ENCODE data around the gene LBHD2.
"Not testable (repeated sequence)": the region's sequence is repeated elsewhere in the genome, so short reads cannot be mapped to it uniquely, and the experiment has no call there.

The LBHD2 gene

GRCh38 chr14:103047453-103047852 lies 36.6 kb upstream of the LBHD2 start:
- not testable (repeated sequence) for H2AK5ac ChIP-seq (ENCODE audit: low read length); H3K27ac ChIP-seq (ENCODE audit: low read depth, low read length); H3K79me2 ChIP-seq (ENCODE audit: control insufficient read depth, insufficient read depth, low read length, poor library complexity); H3K4me2 ChIP-seq (ENCODE audit: low read length); H3K4me1 ChIP-seq (ENCODE audit: control insufficient read depth in 1 of 2, insufficient read depth in 2 of 2, low read length in 2 of 2); H3K14ac ChIP-seq (ENCODE audit: low read length); H3K27me3 ChIP-seq (ENCODE audit: insufficient read depth, low read length); H3K79me1 ChIP-seq (ENCODE audit: low read length); DNase-seq; H2BK5ac ChIP-seq (ENCODE audit: low read depth, low read length, poor library complexity); H4K8ac ChIP-seq (ENCODE audit: low read depth, low read length); H4K91ac ChIP-seq (ENCODE audit: low read depth, low read length); H2AFZ ChIP-seq (ENCODE audit: insufficient read depth, low read length, poor library complexity); H3K4me3 ChIP-seq (ENCODE audit: low read depth, low read length); H3K9ac ChIP-seq (ENCODE audit: low read length); H3K23ac ChIP-seq (ENCODE audit: low read length); H3K18ac ChIP-seq (ENCODE audit: low read length); H2BK12ac ChIP-seq (ENCODE audit: low read length); H4K12ac ChIP-seq (ENCODE audit: low read depth, low read length); H2BK120ac ChIP-seq (ENCODE audit: insufficient read depth, low read length, poor library complexity); H3K9me3 ChIP-seq (ENCODE audit: insufficient read depth, low read depth, low read length); H3K36me3 ChIP-seq (ENCODE audit: control insufficient read depth in 1 of 2, insufficient read depth in 2 of 2, low read length in 2 of 2)
- WGBS (ENCODE audit: extremely low coverage, insufficient coverage, insufficient read length) = no CpG with 5 or more reads among the region's 8 CpGs
- peak overlapping the region; percentile 18 for H3K4ac ChIP-seq (ENCODE audit: low read depth, low read length)

DNA sequence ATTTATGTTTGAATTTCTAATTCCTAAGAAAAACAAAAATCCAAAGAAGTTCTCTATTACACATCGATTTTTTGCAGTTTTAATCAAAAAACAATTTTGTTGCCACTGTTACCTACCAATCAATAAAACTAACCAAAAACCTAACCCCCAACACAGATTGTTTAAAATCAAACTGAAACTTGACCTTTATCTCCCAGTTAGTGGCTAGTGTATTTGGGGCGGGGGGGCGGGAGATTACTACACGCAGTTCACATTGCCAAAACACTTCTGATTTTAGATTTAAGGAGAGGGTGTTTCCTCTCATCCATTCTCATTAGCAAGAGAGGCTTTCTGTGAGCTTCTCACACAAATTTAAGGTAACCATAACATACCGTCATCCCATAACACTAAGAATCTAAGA lies 33.1 kb upstream of the LBHD2 start:
- no CpG with 5 or more reads among the region's 5 CpGs for WGBS (ENCODE audit: extremely low coverage, insufficient coverage, insufficient read length)
- no peak overlapping the region for H2BK12ac ChIP-seq (ENCODE audit: low read length)
- H3K4me1 ChIP-seq (ENCODE audit: control insufficient read depth in 1 of 2, insufficient read depth in 2 of 2, low read length in 2 of 2) = peaks cover 0 to 3% of the 10 kb centered on the region in 2 experiments
- no peaks in the 10 kb centered on the region for H3K9me3 ChIP-seq (ENCODE audit: insufficient read depth, low read depth, low read length)
- no peak overlapping the region for H4K91ac ChIP-seq (ENCODE audit: low read depth, low read length)
- H2BK5ac ChIP-seq (ENCODE audit: low read depth, low read length, poor library complexity) = no peak overlapping the region
- no peak overlapping the region for H3K18ac ChIP-seq (ENCODE audit: low read length)
- peaks cover 10% of the 10 kb centered on the region for H3K79me2 ChIP-seq (ENCODE audit: control insufficient read depth, insufficient read depth, low read length, poor library complexity)
- H3K79me1 ChIP-seq (ENCODE audit: low read length) = no peaks in the 10 kb centered on the region
- no peak overlapping the region for H4K8ac ChIP-seq (ENCODE audit: low read depth, low read length)
- H4K12ac ChIP-seq (ENCODE audit: low read depth, low read length) = no peak overlapping the region
- H3K9ac ChIP-seq (ENCODE audit: low read length) = no peak overlapping the region
- H3K14ac ChIP-seq (ENCODE audit: low read length) = no peak overlapping the region
- DNase-seq = no peak
- H3K36me3 ChIP-seq (ENCODE audit: control insufficient read depth in 1 of 2, insufficient read depth in 2 of 2, low read length in 2 of 2) = peaks cover 2 to 4% of the 10 kb centered on the region in 2 experiments
- no peaks in the 10 kb centered on the region for H3K27me3 ChIP-seq (ENCODE audit: insufficient read depth, low read length)
- H3K4me3 ChIP-seq (ENCODE audit: low read depth, low read length) = no peak overlapping the region
- no peak overlapping the region for H3K4ac ChIP-seq (ENCODE audit: low read depth, low read length)
- H3K4me2 ChIP-seq (ENCODE audit: low read length) = no peak overlapping the region
- H3K23ac ChIP-seq (ENCODE audit: low read length) = no peak overlapping the region
- no peak overlapping the region for H2AFZ ChIP-seq (ENCODE audit: insufficient read depth, low read length, poor library complexity)
- no peak overlapping the region for H2BK120ac ChIP-seq (ENCODE audit: insufficient read depth, low read length, poor library complexity)
- H3K27ac ChIP-seq (ENCODE audit: low read depth, low read length) = no peak overlapping the region
- H2AK5ac ChIP-seq (ENCODE audit: low read length) = no peak overlapping the region

DNA sequence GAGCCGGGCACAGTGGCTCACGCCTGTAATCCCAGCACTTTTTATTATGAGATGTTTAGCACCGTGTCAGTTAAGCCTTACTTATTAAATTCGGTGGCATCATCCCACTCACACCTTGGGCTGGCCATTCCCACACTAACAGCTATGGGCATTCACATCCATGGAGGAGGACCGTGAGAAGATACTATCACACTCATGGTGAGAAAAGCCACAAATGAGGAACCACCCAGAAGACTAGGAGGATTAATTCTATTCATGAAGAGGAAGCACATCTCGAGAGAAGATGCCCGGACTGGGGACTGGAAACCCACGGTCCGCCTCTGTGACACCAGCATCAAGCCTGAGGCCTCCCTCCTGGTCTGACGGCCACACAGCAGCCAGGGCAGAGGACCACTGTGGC lies 31.6 kb upstream of the LBHD2 start:
- peaks cover 2 to 3% of the 10 kb centered on the region in 2 experiments for H3K4me1 ChIP-seq (ENCODE audit: control insufficient read depth in 1 of 2, insufficient read depth in 2 of 2, low read length in 2 of 2)
- no peaks in the 10 kb centered on the region for H3K9me3 ChIP-seq (ENCODE audit: insufficient read depth, low read depth, low read length)
- H2AK5ac ChIP-seq (ENCODE audit: low read length) = no peak overlapping the region
- peaks cover 9% of the 10 kb centered on the region for H3K79me1 ChIP-seq (ENCODE audit: low read length)
- no peak overlapping the region for H3K4me2 ChIP-seq (ENCODE audit: low read length)
- no peak overlapping the region for H3K27ac ChIP-seq (ENCODE audit: low read depth, low read length)
- no peak overlapping the region for H4K8ac ChIP-seq (ENCODE audit: low read depth, low read length)
- DNase-seq = no peak
- H2BK5ac ChIP-seq (ENCODE audit: low read depth, low read length, poor library complexity) = no peak overlapping the region
- whole genome bisulfite sequencing (ENCODE audit: extremely low coverage, insufficient coverage, insufficient read length) = no CpG with 5 or more reads among the region's 10 CpGs
- H3K27me3 ChIP-seq (ENCODE audit: insufficient read depth, low read length) = no peaks in the 10 kb centered on the region
- H3K14ac ChIP-seq (ENCODE audit: low read length) = no peak overlapping the region
- no peak overlapping the region for H2BK120ac ChIP-seq (ENCODE audit: insufficient read depth, low read length, poor library complexity)
- H3K18ac ChIP-seq (ENCODE audit: low read length) = no peak overlapping the region
- no peak overlapping the region for H3K9ac ChIP-seq (ENCODE audit: low read length)
- H3K36me3 ChIP-seq (ENCODE audit: control insufficient read depth in 1 of 2, insufficient read depth in 2 of 2, low read length in 2 of 2) = no peaks in the 10 kb centered on the region
- H3K4me3 ChIP-seq (ENCODE audit: low read depth, low read length) = no peak overlapping the region
- H3K23ac ChIP-seq (ENCODE audit: low read length) = no peak overlapping the region
- no peak overlapping the region for H2BK12ac ChIP-seq (ENCODE audit: low read length)
- no peak overlapping the region for H4K91ac ChIP-seq (ENCODE audit: low read depth, low read length)
- H2AFZ ChIP-seq (ENCODE audit: insufficient read depth, low read length, poor library complexity) = no peak overlapping the region
- peak overlapping the region; percentile 15 for H3K4ac ChIP-seq (ENCODE audit: low read depth, low read length)
- no peak overlapping the region for H4K12ac ChIP-seq (ENCODE audit: low read depth, low read length)
- H3K79me2 ChIP-seq (ENCODE audit: control insufficient read depth, insufficient read depth, low read length, poor library complexity) = peaks cover 17% of the 10 kb centered on the region

GRCh38 chr14:103055695-103056094 lies 28.3 kb upstream of the LBHD2 start:
- Histone ChIP-seq H4K12ac (ENCODE audit: low read depth, low read length) (no peak overlapping the region), H2BK5ac (ENCODE audit: low read depth, low read length, poor library complexity) (no peak overlapping the region), H2BK120ac (ENCODE audit: insufficient read depth, low read length, poor library complexity) (no peak overlapping the region), H3K9me3 (ENCODE audit: insufficient read depth, low read depth, low read length) (no peaks in the 10 kb centered on the region), H2AK5ac (ENCODE audit: low read length) (no peak overlapping the region), H4K8ac (ENCODE audit: low read depth, low read length) (no peak overlapping the region), H3K79me2 (ENCODE audit: control insufficient read depth, insufficient read depth, low read length, poor library complexity) (peaks cover 18% of the 10 kb centered on the region), H3K14ac (ENCODE audit: low read length) (no peak overlapping the region), H3K27me3 (ENCODE audit: insufficient read depth, low read length) (no peaks in the 10 kb centered on the region), H4K91ac (ENCODE audit: low read depth, low read length) (no peak overlapping the region), H3K27ac (ENCODE audit: low read depth, low read length) (no peak overlapping the region), H2AFZ (ENCODE audit: insufficient read depth, low read length, poor library complexity) (no peak overlapping the region), H3K18ac (ENCODE audit: low read length) (no peak overlapping the region), H2BK12ac (ENCODE audit: low read length) (no peak overlapping the region), H3K9ac (ENCODE audit: low read length) (no peak overlapping the region), H3K4me1 (ENCODE audit: control insufficient read depth in 1 of 2, insufficient read depth in 2 of 2, low read length in 2 of 2) (peaks cover 3 to 10% of the 10 kb centered on the region in 2 experiments), H3K23ac (ENCODE audit: low read length) (no peak overlapping the region), H3K4me2 (ENCODE audit: low read length) (peak overlapping the region; percentile 78), H3K36me3 (ENCODE audit: control insufficient read depth in 1 of 2, insufficient read depth in 2 of 2, low read length in 2 of 2) (no peaks in the 10 kb centered on the region), H3K4me3 (ENCODE audit: low read depth, low read length) (no peak overlapping the region), H3K79me1 (ENCODE audit: low read length) (peaks cover 14% of the 10 kb centered on the region), H3K4ac (ENCODE audit: low read depth, low read length) (no peak overlapping the region)
- no peak for DNase-seq
- WGBS (ENCODE audit: extremely low coverage, insufficient coverage, insufficient read length) = no CpG with 5 or more reads among the region's 8 CpGs

Data from trophoblast cell (in vitro differentiated cells and primary cell).